ENCODE results near the gene CD79B.

The CD79B gene

GRCh38 chr17:63931981-63932561 is at the start of gene CD79B:
TSS of gene CD79B (minus strand) at chr17:63932331. CDS start at chr17:63932261, 70 bp downstream.
- peak; percentile 49 for DNase-seq

GRCh38 chr17:63978272-63979200 is 46.4 kb upstream of the CD79B start:
- DNase-seq, result no peak

- DNase-seq, result no peak
These were observed 44.6 kb upstream of the CD79B start for GRCh38 chr17:63976702-63977101.

GRCh38 chr17:63975541-63976092 is 43.5 kb upstream of the CD79B start:
- no peak for DNase-seq

GRCh38 chr17:63974594-63975192 is 42.6 kb upstream of the CD79B start:
- DNase-seq, result no peak

- no peak for DNase-seq
These were observed 41.9 kb upstream of the CD79B start for GRCh38 chr17:63973930-63974593.

GRCh38 chr17:63973247-63973646 is 41.1 kb upstream of the CD79B start:
- no peak for DNase-seq

GRCh38 chr17:63972796-63973195 is 40.7 kb upstream of the CD79B start, which contains the start of gene SCN4A:
TSS of gene SCN4A (minus strand) at chr17:63972918. CDS start at chr17:63972841, 77 bp downstream.
- DNase-seq, result no peak

GRCh38 chr17:63969278-63969677 is 37.1 kb upstream of the CD79B start:
- DNase-seq, result no peak

- no peak for DNase-seq
These were observed 35.8 kb upstream of the CD79B start for GRCh38 chr17:63967953-63968352.

GRCh38 chr17:63966646-63967264 is 34.6 kb upstream of the CD79B start:
- peak; percentile 31 for DNase-seq

GRCh38 chr17:63963123-63963522 is 31.0 kb upstream of the CD79B start:
- no peak for DNase-seq

GRCh38 chr17:63962298-63962744 is 30.2 kb upstream of the CD79B start:
- DNase-seq, result no peak

GRCh38 chr17:63961355-63962212 is 29.5 kb upstream of the CD79B start:
- peak; percentile 23 for DNase-seq

GRCh38 chr17:63960430-63960829 is 28.3 kb upstream of the CD79B start:
- no peak for DNase-seq

GRCh38 chr17:63960006-63960405 is 27.9 kb upstream of the CD79B start:
- no peak for DNase-seq

GRCh38 chr17:63956296-63956920 is 24.3 kb upstream of the CD79B start:
- no peak for DNase-seq

- DNase-seq, result no peak
These were observed 23.7 kb upstream of the CD79B start for GRCh38 chr17:63955791-63956190.

GRCh38 chr17:63955232-63955631 is 23.1 kb upstream of the CD79B start:
- no peak for DNase-seq

- no peak for DNase-seq
These were observed 22.4 kb upstream of the CD79B start for GRCh38 chr17:63954402-63955063.

Data from stimulated activated CD4-positive, alpha-beta T cell treated with anti-CD3 and anti-CD28 coated beads, Interleukin-4, amount 100 ng/mL, for 24 hours (primary cell).